ENCODE results near the gene SURF6. TPM values are rescaled to one million over a fixed set of nuclear protein-coding genes. Genes with fewer than 3 reads are reported as not detected.

Gene SURF6
- total and polyA plus RNA-seq, 2 experiments from 2014 or later, result 17.6 to 27.6 TPM

GRCh38 chr9:133351526-133351907 is 15.5 kb upstream of the SURF6 start:
- ATAC-seq (no peak), DNase-seq (ENCODE audit: low spot score) (no peak)
- Histone ChIP-seq H3K27me3 (ENCODE audit: insufficient read depth) (no peaks in the 10 kb centered on the region), H3F3A (replicated peaks; ENCODE audit: low read depth) (peaks cover 57% of the 10 kb centered on the region), H3K36me3 (ENCODE audit: insufficient read depth) (peaks cover 39% of the 10 kb centered on the region), H4K20me1 (replicated peaks; ENCODE audit: insufficient read depth) (peaks cover 42% of the 10 kb centered on the region), H3K4me1 (ENCODE audit: insufficient read depth) (peaks cover 20% of the 10 kb centered on the region), H3K79me2 (replicated peaks; ENCODE audit: insufficient read depth) (peaks cover 43% of the 10 kb centered on the region), H3K9me2 (ENCODE audit: insufficient read depth) (no peaks in the 10 kb centered on the region), H3K4me3 (peak overlapping the region; percentile 13; the same call in 1 of the 2 replicates), H3K4me2 (no peak overlapping the region), H2AFZ (no peak overlapping the region), H3K27ac (ENCODE audit: low read depth) (peak overlapping the region; percentile 96)
- H3K9me3 Mint-ChIP-seq, result no peaks in the 10 kb centered on the region; the same call in 1 of the 3 replicates
- peaks cover 20% of the 10 kb centered on the region for H3K4me1 Mint-ChIP-seq
- peaks cover 34% of the 10 kb centered on the region for H3K27me3 Mint-ChIP-seq (ENCODE audit: insufficient read depth, low read depth, poor library complexity)
- H3K36me3 Mint-ChIP-seq (ENCODE audit: low read depth), result peaks cover 60% of the 10 kb centered on the region
- TF ChIP-seq CTCF (conservative IDR thresholded peaks at IDR 0.05; ENCODE audit: low read depth in 2 of 2), result no peak
- TF ChIP-seq REST (IDR thresholded peaks at IDR 0.05; ENCODE audit: unreplicated experiment), result no peak
- TF ChIP-seq ETS1 (IDR thresholded peaks at IDR 0.05), result no peak
- H3K4me3 Mint-ChIP-seq, result peak overlapping the region; percentile 33; the same call in 2 of the 3 replicates
- H3K27ac Mint-ChIP-seq, result no peak overlapping the region

GRCh38 chr9:133349965-133350616 is 14.1 kb upstream of the SURF6 start:
- peaks cover 74% of the 10 kb centered on the region for H3K36me3 Mint-ChIP-seq (ENCODE audit: low read depth)
- Histone ChIP-seq H3K27ac (ENCODE audit: low read depth) (peak overlapping the region; percentile 96), H3K4me1 (ENCODE audit: insufficient read depth) (peaks cover 20% of the 10 kb centered on the region), H3K27me3 (ENCODE audit: insufficient read depth) (no peaks in the 10 kb centered on the region), H3K9me2 (ENCODE audit: insufficient read depth) (no peaks in the 10 kb centered on the region), H3K4me3 (peak overlapping the region; percentile 98), H2AFZ (no peak overlapping the region), H3K79me2 (replicated peaks; ENCODE audit: insufficient read depth) (peaks cover 47% of the 10 kb centered on the region), H4K20me1 (replicated peaks; ENCODE audit: insufficient read depth) (peaks cover 52% of the 10 kb centered on the region), H3F3A (replicated peaks; ENCODE audit: low read depth) (peaks cover 56% of the 10 kb centered on the region), H3K36me3 (ENCODE audit: insufficient read depth) (peaks cover 39% of the 10 kb centered on the region), H3K4me2 (peak overlapping the region; percentile 99)
- H3K4me1 Mint-ChIP-seq, result peaks cover 23% of the 10 kb centered on the region
- H3K27me3 Mint-ChIP-seq (ENCODE audit: insufficient read depth, low read depth, poor library complexity), result peaks cover 30% of the 10 kb centered on the region
- peak overlapping the region; percentile 85; the same call in 1 of the 2 replicates for H3K27ac Mint-ChIP-seq
- no peaks in the 10 kb centered on the region; the same call in 1 of the 3 replicates for H3K9me3 Mint-ChIP-seq
- ATAC-seq (no peak), DNase-seq (ENCODE audit: low spot score) (no peak)
- H3K4me3 Mint-ChIP-seq, result peak overlapping the region; percentile 94
- TF ChIP-seq POLR2AphosphoS5 (IDR thresholded peaks at IDR 0.05; ENCODE audit: low read depth), result peak; percentile 52
- no peak for TF ChIP-seq EZH2phosphoT487 (IDR thresholded peaks at IDR 0.05; ENCODE audit: unreplicated experiment)
